Fibroblast of villous mesenchyme (primary cell): Measurements from ENCODE around the gene ATP2B2. TPM values are rescaled to one million over a fixed set of nuclear protein-coding genes. Genes with fewer than 3 reads are reported as not detected.
A peak's percentile ranks its signal among the peaks of the same experiment; 100 is the strongest.

Experiments
- DNase-seq: peaks from one replicate; pipeline ENCODE4 v3.0.0-alpha.2; 2010; ENCODE audit warnings: low read depth
- H3K4me3 ChIP-seq: 2 replicates; pipeline ENCODE4 v1.5.1; 2011; ENCODE audit warnings: low read depth, mild to moderate bottlenecking, low read length
- CTCF ChIP-seq: IDR thresholded peaks from 2 replicates; pipeline ENCODE4 v1.5.1; 2012; ENCODE audit warnings: low read depth, mild to moderate bottlenecking, low read length; ENCODE audit not compliant: insufficient read depth
- total RNA-seq: library from RNA; depleted of rRNA; stranded (reverse); fragments of >200 nt; gene quantifications from 2 replicates; pipeline ENCODE4 v1.2.3, GENCODE V29; 2012

Gene ATP2B2
- total RNA-seq, 1 donor, result not detected

- no peak for DNase-seq
- no peak for TF ChIP-seq CTCF
Observed at GRCh38 chr3:10440684-10441083, 64.7 kb downstream of the ATP2B2 start.

GRCh38 chr3:10438902-10439610, 66.3 kb downstream of the ATP2B2 start:
- no peak overlapping the region for H3K4me3 ChIP-seq
- TF ChIP-seq CTCF, result no peak
- DNase-seq, result no peak

More at GRCh38 chr3:10440684-10441083, 64.7 kb downstream of the ATP2B2 start:
- H3K4me3 ChIP-seq, result no peak overlapping the region

- no peak for TF ChIP-seq CTCF
- peak; percentile 7 for DNase-seq
- H3K4me3 ChIP-seq, result no peak overlapping the region
Observed at GRCh38 chr3:10437995-10438901, 67.1 kb downstream of the ATP2B2 start.

- no peak overlapping the region for H3K4me3 ChIP-seq
- peak; percentile 3 for DNase-seq
- no peak for TF ChIP-seq CTCF
Observed at GRCh38 chr3:10437272-10437994, 68.0 kb downstream of the ATP2B2 start.

- no peak for TF ChIP-seq CTCF
- H3K4me3 ChIP-seq, result no peak overlapping the region
- DNase-seq, result no peak
Observed at GRCh38 chr3:10435850-10436249, 69.5 kb downstream of the ATP2B2 start.

- TF ChIP-seq CTCF, result no peak
- DNase-seq, result no peak
- H3K4me3 ChIP-seq, result no peak overlapping the region
Observed at GRCh38 chr3:10434938-10435336, 70.4 kb downstream of the ATP2B2 start.
